ENCODE measurements around the gene SNTG2.

DNA sequence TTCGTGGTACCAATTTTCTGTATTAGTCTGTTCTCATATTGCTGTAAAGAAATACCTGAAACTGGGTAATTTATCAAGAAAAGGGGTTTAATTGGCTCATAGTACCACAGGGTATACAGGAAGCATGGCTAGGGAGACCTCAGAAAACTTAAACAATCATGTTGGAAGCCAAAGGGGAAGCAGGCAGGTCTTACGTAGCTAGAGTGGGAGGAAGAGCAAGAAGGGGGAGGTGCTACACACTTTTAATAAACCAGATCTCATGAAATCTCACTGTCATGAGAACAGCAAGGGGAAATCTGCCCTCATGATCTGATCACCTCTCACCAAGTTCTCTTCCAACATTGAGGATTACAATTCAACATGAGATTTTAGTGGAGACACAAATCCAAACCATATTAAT lies 235.8 kb downstream of the SNTG2 start:
- TF ChIP-seq POLR2AphosphoS5 (IDR thresholded peaks at IDR 0.05; ENCODE audit: insufficient read depth, low read depth, low read length) (no peak), JUN (IDR thresholded peaks at IDR 0.05; ENCODE audit: borderline replicate concordance, insufficient read depth, insufficient read length, low read depth) (no peak), POLR2A (IDR thresholded peaks at IDR 0.05; ENCODE audit: low read depth, low read length) (no peak), EZH2 (IDR thresholded peaks at IDR 0.05; ENCODE audit: borderline replicate concordance, low read depth, low read length, severe bottlenecking) (no peak), MYC (IDR thresholded peaks at IDR 0.05; ENCODE audit: low read depth, low read length) (no peak), FOS (IDR thresholded peaks at IDR 0.05; ENCODE audit: borderline replicate concordance, insufficient read depth, low read length) (no peak), GATA2 (IDR thresholded peaks at IDR 0.05; ENCODE audit: insufficient read depth, insufficient read length, low read depth, low read length) (no peak)
- TF ChIP-seq, protein P1, sequence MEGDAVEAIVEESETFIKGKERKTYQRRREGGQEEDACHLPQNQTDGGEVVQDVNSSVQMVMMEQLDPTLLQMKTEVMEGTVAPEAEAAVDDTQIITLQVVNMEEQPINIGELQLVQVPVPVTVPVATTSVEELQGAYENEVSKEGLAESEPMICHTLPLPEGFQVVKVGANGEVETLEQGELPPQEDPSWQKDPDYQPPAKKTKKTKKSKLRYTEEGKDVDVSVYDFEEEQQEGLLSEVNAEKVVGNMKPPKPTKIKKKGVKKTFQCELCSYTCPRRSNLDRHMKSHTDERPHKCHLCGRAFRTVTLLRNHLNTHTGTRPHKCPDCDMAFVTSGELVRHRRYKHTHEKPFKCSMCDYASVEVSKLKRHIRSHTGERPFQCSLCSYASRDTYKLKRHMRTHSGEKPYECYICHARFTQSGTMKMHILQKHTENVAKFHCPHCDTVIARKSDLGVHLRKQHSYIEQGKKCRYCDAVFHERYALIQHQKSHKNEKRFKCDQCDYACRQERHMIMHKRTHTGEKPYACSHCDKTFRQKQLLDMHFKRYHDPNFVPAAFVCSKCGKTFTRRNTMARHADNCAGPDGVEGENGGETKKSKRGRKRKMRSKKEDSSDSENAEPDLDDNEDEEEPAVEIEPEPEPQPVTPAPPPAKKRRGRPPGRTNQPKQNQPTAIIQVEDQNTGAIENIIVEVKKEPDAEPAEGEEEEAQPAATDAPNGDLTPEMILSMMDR (IDR thresholded peaks at IDR 0.05; ENCODE audit: extremely low read depth in 1 of 2, insufficient read depth in 1 of 2, low read depth in 1 of 2, low read length in 2 of 2): no peak
- TF ChIP-seq, protein P2, sequence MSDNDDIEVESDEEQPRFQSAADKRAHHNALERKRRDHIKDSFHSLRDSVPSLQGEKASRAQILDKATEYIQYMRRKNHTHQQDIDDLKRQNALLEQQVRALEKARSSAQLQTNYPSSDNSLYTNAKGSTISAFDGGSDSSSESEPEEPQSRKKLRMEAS (IDR thresholded peaks at IDR 0.05; ENCODE audit: insufficient read depth, insufficient read length): no peak
